ENCODE data around the gene KCNAB2. TPM values are rescaled to one million over a fixed set of nuclear protein-coding genes. Genes with fewer than 3 reads are reported as not detected.
"Not testable (repeated sequence)": the region's sequence is repeated elsewhere in the genome, so short reads cannot be mapped to it uniquely, and the experiment has no call there.

Gene KCNAB2
- polyA plus RNA-seq, 3 donors, result 3.0 to 11.4 (median 8.1) TPM

DNA sequence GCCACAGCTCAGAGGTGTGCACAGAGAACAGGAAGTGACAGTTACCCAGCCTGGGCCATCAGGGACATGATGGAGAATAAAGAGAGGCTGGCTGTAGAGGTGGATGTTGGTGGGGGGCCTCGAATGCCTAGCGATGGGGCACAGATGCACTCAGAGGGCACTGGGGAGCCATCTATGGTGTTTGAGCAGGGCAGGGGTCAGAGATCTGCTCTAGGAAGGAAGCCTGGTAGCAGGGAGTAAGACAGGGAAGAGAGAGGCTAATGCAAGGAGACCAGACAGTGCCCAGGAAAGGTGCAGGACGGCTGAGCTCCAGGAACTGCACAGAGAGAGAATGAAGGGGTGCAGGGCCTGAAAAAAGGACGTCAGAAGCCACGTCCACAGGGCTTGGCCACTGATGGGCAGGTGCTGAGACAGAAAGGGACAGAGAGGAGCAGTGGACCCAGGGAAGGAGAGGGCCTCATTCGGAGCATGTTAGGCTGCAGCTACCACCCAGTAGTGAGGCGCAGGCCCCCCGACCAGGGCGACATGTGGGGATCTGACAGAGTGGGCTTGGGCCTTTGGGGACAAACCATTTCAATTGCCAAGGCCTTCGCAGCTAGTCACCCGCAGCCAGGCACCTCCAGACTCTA, 1.1 kb upstream of the KCNAB2 start:
- H3K27ac ChIP-seq (ENCODE audit: low read depth, low read length), result no peak overlapping the region
- 74 to 90% (median 89%) methylated on average over 11 of the region's 11 CpGs for WGBS, 3 donors

DNA sequence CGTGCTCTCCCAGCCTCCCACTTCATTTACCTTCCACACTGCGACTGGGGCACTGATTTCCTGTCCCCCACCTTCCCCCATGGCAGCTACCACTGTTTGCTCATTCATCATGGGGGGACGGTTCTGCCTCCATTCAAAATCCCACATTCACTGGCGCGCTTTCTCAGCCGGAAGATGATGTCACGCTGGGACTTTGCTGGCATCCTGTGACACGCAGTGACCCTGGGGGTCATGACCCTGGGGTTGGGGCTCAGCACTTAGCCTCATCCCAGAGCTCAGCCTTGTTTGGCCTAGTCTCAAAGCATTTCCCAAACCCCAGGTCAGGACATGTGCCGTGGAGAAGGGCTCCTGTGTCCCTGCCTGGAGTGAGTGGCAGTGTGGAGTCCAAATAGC, 582 bp upstream of the KCNAB2 start:
- 74 to 78% (median 75%) methylated on average over 9 of the region's 9 CpGs for WGBS, 3 donors
- no peak overlapping the region for H3K27ac ChIP-seq (ENCODE audit: low read depth, low read length)

DNA sequence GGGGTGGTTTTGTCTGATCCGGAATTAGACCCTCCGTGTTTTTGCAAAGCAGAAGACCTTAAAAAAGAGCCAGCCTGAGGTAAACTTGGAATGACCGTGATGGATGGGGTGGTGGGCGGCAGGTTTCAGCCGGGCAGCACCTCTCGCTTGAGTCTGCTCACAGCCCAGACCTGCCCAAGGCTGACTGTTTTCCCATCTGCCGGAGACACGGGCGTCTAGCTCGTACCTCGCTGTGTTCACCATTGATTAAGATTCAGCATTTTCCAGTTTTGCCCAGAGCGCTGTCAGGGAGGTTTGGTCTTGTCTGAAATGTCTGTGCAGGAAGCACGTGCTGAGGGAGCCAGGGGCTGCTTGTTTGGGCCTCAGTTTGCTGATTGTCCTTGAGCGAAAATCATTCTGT, 591 bp downstream of the KCNAB2 start:
- 63 to 80% (median 78%) methylated on average over 14 of the region's 14 CpGs for WGBS, 3 donors
- H3K27ac ChIP-seq (ENCODE audit: low read depth, low read length), result no peak overlapping the region

DNA sequence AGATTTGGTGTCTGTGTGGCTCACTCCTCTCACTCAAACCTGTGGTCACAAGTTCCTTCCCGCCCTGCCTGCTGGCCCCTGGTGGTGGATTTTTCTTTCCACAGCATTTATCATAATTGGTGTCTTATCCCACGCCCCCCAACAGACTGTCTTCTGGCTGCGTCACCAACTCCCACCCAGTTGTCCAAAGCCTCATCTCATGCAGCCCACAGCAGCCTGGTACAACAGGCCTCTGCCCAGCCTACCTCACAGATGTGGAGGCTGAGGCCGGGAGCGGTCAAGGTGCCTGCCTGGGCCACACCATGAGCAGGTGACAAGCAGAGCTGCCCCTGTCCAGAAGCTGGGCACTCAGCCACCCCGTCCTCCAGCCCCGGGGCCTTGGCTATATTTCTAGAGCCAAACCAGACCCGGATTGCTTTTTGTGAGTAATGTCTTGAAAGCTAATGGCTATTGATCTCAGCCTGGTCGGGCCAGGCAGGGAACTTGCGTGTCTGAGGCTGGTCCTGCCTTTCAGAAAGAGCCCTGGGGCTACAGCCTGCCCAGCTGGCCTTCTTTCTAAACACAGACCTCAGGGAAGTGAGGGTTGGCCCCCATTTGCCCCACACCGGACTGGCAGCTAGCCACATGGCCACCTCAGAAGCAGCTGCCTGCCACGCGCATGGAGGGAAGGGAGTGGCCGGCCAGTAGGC, 2.6 kb downstream of the KCNAB2 start:
- H3K27ac ChIP-seq (ENCODE audit: low read depth, low read length), result no peak overlapping the region
- 64 to 91% (median 88%) methylated on average over 12 to 14 of the region's 14 CpGs for WGBS, 3 donors

DNA sequence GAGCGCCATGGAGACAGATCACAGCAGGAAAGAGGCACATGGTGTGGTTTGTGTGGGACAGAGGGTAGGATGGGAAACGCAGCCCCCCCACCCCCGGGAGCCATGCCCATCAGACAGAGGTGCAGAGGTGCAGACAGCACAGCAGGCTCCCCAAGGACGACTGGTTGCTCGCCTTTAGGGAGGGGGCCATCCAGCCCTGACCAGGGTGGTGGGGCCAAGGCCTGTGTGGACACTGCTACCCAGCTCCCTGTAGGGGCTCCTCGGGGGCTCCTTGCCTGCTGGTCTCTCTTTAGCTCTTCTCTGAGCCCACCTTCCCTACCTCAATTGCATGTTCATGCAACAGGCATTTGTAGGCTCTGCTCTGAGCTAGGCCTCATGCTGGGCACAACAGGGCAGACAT, 3.7 kb downstream of the KCNAB2 start:
- 70 to 90% (median 82%) methylated on average over 6 of the region's 6 CpGs for WGBS, 3 donors
- H3K27ac ChIP-seq (ENCODE audit: low read depth, low read length), result no peak overlapping the region

DNA sequence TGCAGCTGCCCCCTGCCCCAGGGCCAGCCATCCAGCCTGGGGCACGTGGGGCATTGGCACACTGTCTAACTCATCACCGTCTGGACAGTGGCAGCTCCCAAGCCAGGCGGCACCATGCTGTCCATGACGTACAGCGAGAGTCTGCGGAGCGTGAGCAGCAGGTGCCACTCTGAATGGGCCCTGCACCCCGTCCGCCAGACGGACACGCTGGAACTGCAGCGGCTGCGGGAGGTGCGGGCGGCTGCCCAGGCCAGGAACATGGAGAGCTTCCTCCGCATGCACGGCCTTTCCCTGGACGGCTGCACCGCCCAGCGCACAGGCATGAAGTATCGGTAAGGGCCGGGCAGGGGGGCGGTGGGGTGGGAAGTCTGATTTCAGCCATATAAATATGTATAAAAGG, 5.7 kb downstream of the KCNAB2 start:
- 94 to 95% (median 95%) methylated on average over 23 of the region's 23 CpGs for WGBS, 3 donors
- no peak overlapping the region for H3K27ac ChIP-seq (ENCODE audit: low read depth, low read length)

DNA sequence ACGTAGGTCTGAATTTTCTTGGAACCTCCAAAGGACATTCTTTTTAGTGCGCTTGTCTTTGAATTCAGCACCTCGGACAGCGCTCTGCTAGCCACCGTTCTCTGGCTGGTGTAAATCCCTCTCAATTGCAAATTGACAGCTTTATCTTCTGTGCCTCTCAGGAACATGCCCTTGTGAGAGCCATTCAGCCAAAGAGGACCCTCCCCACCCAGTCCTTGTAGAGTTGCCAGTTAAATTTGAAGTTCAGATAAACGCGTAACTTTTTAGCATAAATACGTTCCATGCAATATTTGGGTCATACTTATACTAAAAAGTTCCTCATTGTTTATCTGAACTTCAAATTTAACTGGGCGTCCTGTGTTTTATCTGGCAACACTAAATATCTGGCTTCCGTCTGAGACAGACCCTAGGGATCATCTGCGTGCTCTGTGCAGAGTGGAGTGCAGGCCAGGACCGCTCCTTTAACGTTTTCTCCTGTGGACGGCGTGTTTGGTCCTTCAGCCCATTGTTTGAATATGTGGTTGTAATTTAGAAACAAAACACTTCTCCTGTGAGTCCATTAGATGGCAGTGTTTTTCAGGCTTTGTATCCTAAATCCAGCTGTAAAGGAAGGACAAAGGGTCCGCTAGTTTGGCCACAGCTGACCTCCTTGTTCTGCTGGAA, 7.0 kb downstream of the KCNAB2 start:
- WGBS, 3 donors, result 5 to 32% (median 29%) methylated on average over 16 of the region's 16 CpGs
- no peak overlapping the region for H3K27ac ChIP-seq (ENCODE audit: low read depth, low read length)

DNA sequence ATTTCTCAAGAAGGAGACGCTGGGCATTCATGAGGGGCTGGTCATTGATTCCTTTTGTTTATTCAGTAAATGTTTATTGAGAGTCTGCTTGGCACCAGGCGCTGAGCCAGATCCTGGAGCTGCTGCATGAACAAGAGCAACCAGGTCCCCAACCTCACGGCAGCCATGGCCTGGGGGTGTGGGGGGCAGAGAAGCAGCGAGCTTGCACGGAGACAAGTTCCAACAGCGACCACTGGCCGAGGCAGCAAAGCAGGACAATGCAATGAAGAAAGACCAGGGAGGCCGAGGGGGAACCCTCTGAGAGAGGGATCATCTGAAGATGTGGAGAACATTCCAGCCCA, 7.5 kb downstream of the KCNAB2 start:
- no peak overlapping the region for H3K27ac ChIP-seq (ENCODE audit: low read depth, low read length)
- WGBS, 3 donors, result 26 to 62% (median 50%) methylated on average over 8 of the region's 8 CpGs

DNA sequence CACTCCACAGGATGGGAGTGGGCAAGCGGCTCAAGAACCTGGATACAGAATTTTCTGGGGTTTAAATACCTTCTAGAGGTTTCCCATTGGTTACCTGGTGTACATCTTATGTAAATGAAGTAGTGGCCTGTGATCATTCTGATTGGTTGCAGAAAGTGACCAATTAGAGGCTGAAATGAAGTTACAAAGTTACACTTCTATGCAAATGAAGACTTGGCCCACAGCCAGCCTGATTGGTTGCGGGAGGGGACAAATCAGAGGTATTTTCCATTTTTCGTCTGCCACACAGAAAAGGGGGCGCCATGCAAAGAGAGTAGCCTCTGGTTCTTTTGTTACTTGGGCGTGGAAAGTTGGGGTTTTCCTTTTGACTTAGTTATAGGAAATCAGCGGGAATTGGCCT, 8.9 kb downstream of the KCNAB2 start:
- no peak overlapping the region for H3K27ac ChIP-seq (ENCODE audit: low read depth, low read length)
- 80 to 92% (median 91%) methylated on average over 6 of the region's 6 CpGs for WGBS, 3 donors

DNA sequence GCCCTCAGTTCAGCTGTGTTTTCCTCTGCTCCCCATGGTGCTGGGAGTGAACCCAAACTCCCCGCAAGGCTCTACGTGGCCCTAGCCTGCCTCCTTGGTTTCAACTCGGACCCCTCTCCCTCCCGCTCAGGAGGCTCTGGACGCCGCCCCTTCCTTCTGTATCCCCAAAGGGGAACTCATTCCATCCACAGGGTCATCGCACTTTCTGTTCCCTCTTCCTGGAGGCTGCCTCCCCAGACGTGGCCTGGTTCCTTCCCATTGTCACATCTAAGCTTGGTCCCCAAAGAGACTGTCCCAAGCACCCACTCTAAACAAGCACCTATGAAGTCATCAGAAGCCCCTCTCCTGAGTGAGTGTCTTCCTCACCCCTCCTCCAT, 10.9 kb downstream of the KCNAB2 start:
- WGBS, 3 donors, result 70 to 84% (median 79%) methylated on average over 8 of the region's 8 CpGs
- H3K27ac ChIP-seq (ENCODE audit: low read depth, low read length), result no peak overlapping the region

DNA sequence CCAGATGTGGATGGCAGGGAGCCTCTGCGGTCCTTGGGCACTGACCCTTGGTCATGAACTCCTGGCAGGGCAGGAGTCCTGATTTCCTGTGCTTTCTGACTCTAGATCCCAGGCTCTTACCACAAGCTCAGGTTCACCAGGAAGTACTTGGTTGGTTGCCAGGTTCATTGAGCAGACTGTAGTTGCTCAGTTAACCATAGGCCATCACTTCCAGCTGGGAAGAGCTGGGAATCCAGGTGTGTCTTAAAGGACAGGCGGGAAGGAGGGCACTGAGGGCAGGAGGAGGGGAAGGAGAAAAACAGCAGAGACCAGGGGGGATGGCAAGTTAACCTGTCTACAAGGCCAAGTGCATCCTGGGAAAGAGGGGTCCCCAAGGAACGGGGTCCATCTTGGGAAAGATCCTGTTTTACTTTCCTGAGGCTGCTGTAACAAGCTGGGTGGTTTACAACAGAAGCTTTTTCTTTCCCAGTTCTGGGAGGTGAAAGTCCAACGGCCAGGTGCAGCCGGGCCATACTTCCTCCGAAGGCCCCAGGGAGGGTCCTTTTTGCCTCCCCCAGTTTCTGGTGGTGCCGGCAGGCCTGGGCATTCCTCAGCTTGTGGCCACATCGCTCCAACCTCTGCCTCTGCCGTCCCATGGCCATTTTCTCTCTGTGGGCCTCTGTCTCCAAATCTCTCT, 11.6 kb downstream of the KCNAB2 start:
- WGBS, 3 donors, result 77 to 81% (median 80%) methylated on average over 9 of the region's 9 CpGs
- H3K27ac ChIP-seq (ENCODE audit: low read depth, low read length), result no peak overlapping the region

DNA sequence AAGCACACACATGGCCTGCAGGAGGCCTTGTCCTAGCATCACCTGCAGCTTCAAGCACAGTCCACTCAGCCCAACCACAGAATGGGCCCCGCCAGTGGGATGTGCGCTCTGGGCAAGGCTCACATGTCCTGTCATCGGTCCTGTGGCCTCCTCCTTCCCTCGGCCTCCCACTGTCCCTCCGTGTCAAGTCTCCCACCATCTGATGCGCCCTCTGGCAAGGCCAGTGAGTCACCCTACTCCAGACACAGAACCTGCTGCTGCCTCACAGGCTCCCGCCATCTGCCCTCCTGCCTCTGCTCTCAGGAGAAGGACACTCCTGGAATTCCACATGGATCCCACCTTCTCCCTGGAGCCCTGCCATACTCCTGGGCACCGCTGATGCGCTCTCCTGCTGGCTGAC, 14.2 kb downstream of the KCNAB2 start:
- 83 to 93% (median 92%) methylated on average over 9 of the region's 9 CpGs for WGBS, 3 donors
- H3K27ac ChIP-seq (ENCODE audit: low read depth, low read length), result no peak overlapping the region

DNA sequence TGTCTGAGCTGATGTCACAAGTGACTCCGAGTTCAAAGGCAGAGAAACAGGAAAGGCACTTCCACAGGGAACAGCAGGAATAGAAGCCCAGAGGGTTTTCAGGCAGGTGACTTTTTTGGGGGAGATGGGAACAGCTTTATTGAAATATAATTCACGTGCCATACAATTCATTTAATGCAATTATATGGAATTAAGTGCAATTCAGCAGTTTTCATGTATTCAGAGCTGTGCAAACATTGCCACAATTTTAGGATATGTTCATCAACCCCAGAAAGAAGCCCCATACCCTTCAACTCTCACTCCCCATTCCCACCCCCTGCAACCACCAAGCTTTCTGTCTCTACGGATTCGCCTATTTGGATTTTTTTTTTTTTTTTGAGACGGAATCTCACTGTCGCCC, 17.0 kb downstream of the KCNAB2 start:
- WGBS, 3 donors, result 80 to 96% (median 92%) methylated on average over 6 of the region's 6 CpGs

DNA sequence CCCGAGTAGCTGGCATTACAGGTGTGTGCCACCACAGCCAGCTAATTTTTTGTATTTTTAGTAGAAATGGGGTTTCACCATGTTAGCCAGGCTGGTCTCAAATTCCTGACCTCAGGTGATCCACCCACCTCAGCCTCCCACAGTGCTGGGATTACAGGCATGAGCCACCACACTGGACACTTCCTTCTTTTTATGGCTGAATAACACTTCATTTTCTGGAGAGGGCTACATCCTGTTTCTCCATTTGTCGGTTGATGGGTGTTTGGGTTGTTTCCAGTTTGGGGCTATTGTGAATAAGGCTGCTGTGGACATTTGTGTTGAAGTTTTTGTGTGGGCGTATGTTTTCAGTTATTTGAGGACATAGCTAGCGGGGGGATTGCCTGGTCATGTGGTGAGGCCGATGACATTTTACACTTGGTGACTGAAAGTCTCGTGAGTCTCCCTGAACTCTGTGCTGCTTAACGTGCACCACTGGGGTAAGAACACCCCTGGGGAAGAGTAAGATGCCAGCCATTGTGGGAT, 17.9 kb downstream of the KCNAB2 start:
- not testable (repeated sequence) for H3K27ac ChIP-seq (ENCODE audit: low read depth, low read length)
- 68 to 83% (median 70%) methylated on average over 7 of the region's 7 CpGs for WGBS, 3 donors

More for the DNA sequence above, 17.0 kb downstream of the KCNAB2 start:
- no peak overlapping the region for H3K27ac ChIP-seq (ENCODE audit: low read depth, low read length)

DNA sequence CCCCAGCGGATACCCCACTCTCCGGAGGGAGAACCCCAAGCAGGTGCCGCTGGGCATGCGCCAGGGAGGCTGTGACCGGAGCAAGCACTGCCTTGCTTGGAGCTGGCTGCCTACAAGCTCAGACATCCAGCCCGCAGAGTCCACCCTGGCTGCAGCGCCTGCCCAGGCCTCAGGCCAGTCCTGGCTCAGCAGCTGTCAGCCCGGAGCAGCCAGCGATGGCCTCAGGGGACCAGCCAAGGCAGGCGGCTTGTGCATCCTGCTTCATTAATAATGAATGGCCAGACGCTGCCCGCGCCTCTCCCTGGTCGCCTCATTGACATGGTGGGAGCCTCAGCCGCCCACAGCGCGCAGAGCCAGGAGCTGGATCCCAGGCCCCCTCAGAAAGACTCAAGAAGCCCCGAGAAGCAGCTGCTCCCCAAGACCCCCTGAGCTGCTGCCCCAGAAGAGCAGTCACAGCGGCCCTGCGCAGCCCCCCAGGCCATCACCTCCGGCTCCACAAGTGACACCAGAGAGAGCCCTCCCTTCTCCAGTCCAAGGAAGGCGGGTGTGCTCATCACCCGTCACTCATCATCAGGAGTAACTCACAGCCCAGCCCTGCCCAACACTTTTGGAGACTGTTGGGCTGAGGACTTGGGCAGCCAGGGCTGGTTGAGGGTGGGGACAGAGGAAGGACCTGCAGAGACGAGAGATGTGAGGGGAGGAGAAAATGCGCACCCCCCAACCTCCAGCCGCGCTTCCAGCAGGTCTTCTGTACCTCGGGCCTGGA, 19.6 kb downstream of the KCNAB2 start:
- WGBS, 3 donors, result 61 to 69% (median 64%) methylated on average over 28 of the region's 28 CpGs
- no peak overlapping the region for H3K27ac ChIP-seq (ENCODE audit: low read depth, low read length)

DNA sequence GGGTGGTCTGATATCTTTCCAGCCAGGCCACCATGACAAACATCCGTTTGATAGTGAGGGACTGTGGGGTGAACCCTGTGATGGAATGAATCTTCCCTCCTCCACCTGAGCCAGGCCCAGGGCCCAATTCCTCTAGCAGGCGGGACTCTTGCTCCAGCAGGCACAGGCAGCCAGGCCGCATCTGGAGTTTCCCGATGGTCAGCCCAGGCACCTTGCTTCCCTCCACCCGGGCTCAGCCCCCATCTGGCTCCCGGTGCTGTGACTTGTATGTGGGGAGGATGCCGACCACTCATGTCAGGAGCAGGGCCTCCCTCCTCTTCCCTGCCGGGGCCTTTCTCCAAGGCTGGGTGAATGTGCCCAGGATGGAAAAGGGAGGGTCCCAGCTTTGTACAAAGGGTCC, 21.0 kb downstream of the KCNAB2 start:
- no peak overlapping the region for H3K27ac ChIP-seq (ENCODE audit: low read depth, low read length)
- 63 to 92% (median 85%) methylated on average over 8 of the region's 8 CpGs for WGBS, 3 donors

DNA sequence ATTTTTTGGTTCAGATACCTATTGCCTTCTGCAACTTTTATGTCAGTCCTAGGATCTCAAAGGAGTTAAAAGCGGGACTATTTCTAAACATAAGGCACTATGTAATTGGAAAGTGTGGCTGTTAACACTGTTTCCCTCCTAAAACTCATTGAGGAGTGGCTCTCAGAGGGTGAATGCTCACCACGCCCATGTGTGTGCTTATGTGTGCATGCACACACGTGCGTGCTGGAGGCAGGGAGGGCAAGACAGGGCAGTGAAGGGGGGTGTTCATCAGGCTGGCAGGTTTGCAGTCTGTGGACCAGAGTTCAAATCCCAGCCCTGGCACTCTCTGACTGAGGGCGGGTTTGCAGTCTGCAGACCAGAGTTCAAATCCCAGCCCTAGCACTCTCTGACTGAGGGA, 22.4 kb downstream of the KCNAB2 start:
- WGBS, 3 donors, result 78 to 91% (median 90%) methylated on average over 5 of the region's 5 CpGs
- no peak overlapping the region for H3K27ac ChIP-seq (ENCODE audit: low read depth, low read length)

DNA sequence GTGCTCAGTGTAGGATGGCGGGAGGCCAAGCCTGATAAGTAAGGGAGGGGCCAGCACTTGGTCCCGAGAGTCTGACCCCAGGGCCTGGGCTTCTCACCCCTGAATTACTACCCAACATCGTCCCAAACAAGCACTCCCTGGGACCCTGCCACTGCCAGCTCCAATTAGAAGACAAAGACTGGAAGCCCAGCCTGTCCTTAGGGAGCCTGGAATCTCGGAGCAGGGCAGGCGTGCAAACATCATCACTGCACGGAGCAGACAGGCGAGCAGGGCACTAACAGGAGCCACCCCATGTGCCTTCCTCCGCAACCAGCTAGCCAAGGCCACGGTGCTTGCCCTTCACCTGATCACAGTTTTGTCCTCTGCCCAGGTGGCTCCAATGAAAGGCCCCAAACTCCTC, 23.2 kb downstream of the KCNAB2 start:
- WGBS, 3 donors, result 69 to 87% (median 86%) methylated on average over 9 of the region's 9 CpGs
- H3K27ac ChIP-seq (ENCODE audit: low read depth, low read length), result no peak overlapping the region

All from adipose tissue (tissue), 3 donors.